GM18520 (cell line): Measurements from ENCODE around the gene KCNJ12.
"Not testable (repeated sequence)": the region's sequence is repeated elsewhere in the genome, so short reads cannot be mapped to it uniquely, and the experiment has no call there.

Experiments used
- ATAC-seq: cut with Tn5 transposase; IDR thresholded peaks from one replicate; pipeline ENCODE4 v1.9.1; 2021; ENCODE audit not compliant: unreplicated experiment

The KCNJ12 gene

GRCh38 chr17:21436883-21437836 lies 61.0 kb downstream of the KCNJ12 start:
- ATAC-seq, result not testable (repeated sequence)

- not testable (repeated sequence) for ATAC-seq
These were observed 62.3 kb downstream of the KCNJ12 start for GRCh38 chr17:21438316-21439014.

- ATAC-seq, result not testable (repeated sequence)
These were observed 62.8 kb downstream of the KCNJ12 start for GRCh38 chr17:21439015-21439336.

- ATAC-seq, result no peak
These were observed 69.0 kb downstream of the KCNJ12 start for GRCh38 chr17:21445091-21445650.

GRCh38 chr17:21447552-21447951 lies 71.4 kb downstream of the KCNJ12 start:
- not testable (repeated sequence) for ATAC-seq

DNA sequence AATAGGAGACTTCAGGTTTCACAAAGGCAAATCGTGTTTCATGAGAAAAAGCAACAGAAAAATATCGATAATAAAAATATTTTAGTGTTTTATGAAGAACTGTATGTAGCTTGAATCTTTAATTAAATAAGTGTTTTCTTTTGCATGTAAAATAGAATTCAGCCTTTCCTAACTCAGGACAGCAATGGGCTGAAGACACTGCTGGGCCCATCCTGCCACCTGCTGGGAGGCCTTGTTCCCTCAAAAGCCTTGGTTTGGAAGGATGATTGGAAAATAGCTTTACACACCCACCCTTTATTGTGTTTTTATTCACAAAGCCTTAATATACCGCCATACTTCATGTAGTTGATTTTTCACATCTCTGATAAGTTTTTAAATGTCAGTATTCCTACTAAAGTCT lies 73.7 kb downstream of the KCNJ12 start:
- not testable (repeated sequence) for ATAC-seq

GRCh38 chr17:21451975-21452374 lies 75.8 kb downstream of the KCNJ12 start:
- ATAC-seq, result no peak

DNA sequence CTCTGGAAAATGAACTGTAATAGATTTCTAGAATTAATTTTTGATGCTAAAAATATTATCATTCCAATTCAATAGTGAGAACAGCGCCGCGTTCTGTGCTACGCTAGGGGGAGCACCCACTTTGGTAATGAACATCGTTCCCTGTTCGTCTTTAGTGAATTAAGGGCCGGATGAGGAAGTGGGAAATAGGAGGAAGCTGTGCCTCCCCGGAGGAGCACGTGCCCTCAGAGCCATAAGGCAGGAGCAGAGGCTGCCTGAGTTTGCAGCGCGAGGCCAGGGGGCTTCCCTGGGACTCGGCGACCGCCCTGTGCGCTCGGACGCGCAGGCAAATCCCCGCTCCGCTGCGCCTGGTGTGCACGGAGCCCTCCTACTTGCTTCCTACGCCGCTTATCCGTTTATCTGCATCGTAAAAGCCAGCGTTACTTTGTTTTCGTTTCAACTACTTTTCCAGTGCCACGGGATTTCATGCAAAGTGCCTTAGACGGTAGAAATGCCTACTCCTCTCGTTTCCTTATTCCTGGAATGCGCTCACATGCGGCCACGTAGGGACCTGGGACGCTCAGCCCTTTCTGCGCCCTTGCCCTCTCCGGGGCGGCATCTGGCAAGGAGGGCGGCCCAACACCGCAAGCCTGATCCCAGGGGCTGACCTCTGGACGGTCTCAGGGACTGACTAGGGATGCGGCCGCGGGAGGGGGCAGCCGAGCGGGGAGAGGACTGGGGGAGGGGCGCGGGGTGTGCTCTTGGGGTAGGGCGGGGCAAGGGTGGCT lies 76.4 kb downstream of the KCNJ12 start:
- no peak for ATAC-seq

- ATAC-seq, result no peak
These were observed 77.2 kb downstream of the KCNJ12 start for GRCh38 chr17:21453144-21453898.

DNA sequence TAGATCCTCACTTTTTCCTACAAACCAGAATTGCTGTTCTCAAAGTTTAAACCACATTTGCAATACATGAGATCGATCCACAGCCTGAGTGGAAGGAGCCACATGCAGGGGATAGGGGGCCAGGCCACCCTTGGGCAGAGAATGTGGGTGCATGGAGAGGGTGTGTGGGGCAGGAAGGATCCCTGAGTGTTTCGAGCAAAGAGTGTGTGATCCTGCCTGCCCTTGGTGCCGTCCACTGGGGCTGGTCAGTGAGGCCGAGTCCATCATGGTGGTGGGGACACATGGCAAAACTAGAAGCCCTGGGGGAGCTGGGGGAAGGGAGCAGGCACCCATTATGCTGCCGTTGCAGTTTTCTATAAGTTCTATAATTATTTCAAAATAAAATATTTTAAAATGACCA lies 77.8 kb downstream of the KCNJ12 start:
- not testable (repeated sequence) for ATAC-seq

- ATAC-seq, result no peak
These were observed 78.3 kb downstream of the KCNJ12 start for GRCh38 chr17:21454441-21454840.

DNA sequence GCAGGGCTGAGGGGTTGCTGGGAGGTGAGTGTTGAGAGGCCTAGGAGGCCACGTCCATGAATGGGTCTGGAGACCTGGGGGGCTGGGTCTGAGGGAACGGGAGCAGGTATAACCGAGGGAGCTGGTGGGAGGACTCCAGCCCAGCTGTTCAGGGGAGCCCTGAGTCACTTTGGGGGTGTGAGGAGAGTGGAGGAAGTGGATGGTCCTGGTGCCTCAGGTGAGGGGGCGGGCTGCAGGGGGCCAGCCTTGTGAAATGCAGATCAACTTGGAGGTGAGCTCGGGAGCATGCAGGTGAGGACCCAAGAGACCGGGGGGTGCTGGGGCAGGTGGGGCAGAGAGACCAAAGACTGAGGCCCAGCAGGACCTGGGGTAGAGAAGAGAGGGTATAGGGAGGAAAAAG lies 79.6 kb downstream of the KCNJ12 start:
- ATAC-seq, result no peak

DNA sequence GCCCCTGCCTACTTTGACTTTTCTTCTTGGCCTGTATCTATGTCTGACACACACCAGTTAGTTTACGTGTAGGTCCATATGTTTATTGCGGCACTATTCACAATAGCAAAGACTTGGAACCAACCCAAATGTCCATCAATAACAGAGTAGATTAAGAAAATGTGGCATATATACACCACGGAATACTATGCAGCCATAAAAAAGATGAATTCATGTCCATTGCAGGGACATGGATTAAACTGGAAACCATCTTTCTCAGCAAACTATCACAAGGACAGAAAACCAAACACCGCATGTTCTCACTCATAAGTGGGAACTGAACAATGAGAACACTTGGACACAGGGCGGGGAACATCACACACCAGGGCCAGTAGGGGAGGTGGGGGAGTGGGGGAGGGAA lies 80.3 kb downstream of the KCNJ12 start:
- not testable (repeated sequence) for ATAC-seq

GRCh38 chr17:21457051-21458026 lies 81.2 kb downstream of the KCNJ12 start:
- peak; percentile 64 for ATAC-seq

- ATAC-seq, result no peak
These were observed 81.9 kb downstream of the KCNJ12 start for GRCh38 chr17:21458054-21458453.

GRCh38 chr17:21459536-21459935 lies 83.4 kb downstream of the KCNJ12 start:
- no peak for ATAC-seq

DNA sequence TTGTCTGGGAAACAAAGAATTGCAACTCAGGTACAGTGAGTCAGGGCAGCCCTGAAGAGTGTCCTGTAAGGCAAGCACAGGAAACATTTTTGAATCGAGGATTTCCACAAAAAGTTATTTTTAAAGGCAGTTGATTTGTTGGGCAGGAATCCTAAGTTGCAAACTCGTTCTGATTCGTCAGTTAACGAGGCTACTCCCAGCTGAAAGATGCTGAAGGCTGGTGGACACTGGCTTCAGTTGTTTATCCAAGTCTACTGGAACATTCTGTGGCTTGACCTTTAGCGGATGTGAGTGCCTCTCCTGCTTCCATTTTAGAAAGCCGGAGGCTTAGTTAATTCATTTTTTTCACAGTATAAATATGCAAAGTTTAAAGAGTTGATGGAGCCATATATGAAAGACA lies 84.2 kb downstream of the KCNJ12 start:
- ATAC-seq, result no peak

GRCh38 chr17:21462237-21462636 lies 86.1 kb downstream of the KCNJ12 start:
- no peak for ATAC-seq

GRCh38 chr17:21463204-21463661 lies 87.1 kb downstream of the KCNJ12 start:
- ATAC-seq, result no peak
